Activated T-cell treated with anti-CD3 and anti-CD28 coated beads, Interleukin-2, amount 50 U/mL, for 72 hours (primary cell): ENCODE data around the gene FSTL5. TPM values are rescaled to one million over a fixed set of nuclear protein-coding genes. Genes with fewer than 3 reads are reported as not detected.

Experiments used
- ATAC-seq, 2 donors: fragments of 150-1000 bp; cut with Tn5 transposase; replicated peaks in 1 of 2; 2 replicates each; pipeline ENCODE4 v1.10.0; 2021; ENCODE audit warnings: moderate library complexity in 2 of 2, mild to moderate bottlenecking in 1 of 2
- DNase-seq, 2 donors: peaks; one replicate each; pipeline ENCODE4 v3.0.0; 2021 to 2022; ENCODE audit warnings: mixed read lengths in 1 of 2
- H3K27ac Mint-ChIP-seq: one replicate; pipeline ENCODE4 v1.8.0; 2022; ENCODE audit warnings: mild to moderate bottlenecking, moderate library complexity, mixed read lengths
- H3K27me3 Mint-ChIP-seq: one replicate; pipeline ENCODE4 v1.8.0; 2022; ENCODE audit warnings: low read depth, mixed read lengths
- H3K36me3 Mint-ChIP-seq, 2 donors: one replicate each; pipeline ENCODE4 v1.8.0; 2022; ENCODE audit warnings: mixed read lengths in 2 of 2, mild to moderate bottlenecking in 1 of 2; ENCODE audit not compliant: insufficient read depth in 2 of 2
- H3K4me1 Mint-ChIP-seq: one replicate; pipeline ENCODE4 v1.8.0; 2022; ENCODE audit warnings: low read depth, mixed read lengths
- H3K4me3 Mint-ChIP-seq, 2 donors: one replicate each; pipeline ENCODE4 v1.8.0; 2022; ENCODE audit warnings: mild to moderate bottlenecking in 2 of 2, mixed read lengths in 2 of 2, moderate library complexity in 2 of 2
- H3K9me3 Mint-ChIP-seq, 2 donors: one replicate each; pipeline ENCODE4 v1.8.0; 2022; ENCODE audit warnings: mixed read lengths in 2 of 2
- total RNA-seq, 2 donors: library from RNA; stranded (reverse); gene quantifications; one replicate each; pipeline ENCODE4 v1.2.3, GENCODE V29; 2022

FSTL5 gene
- total RNA-seq, 2 donors from 2014 or later: not detected

- Mint-ChIP-seq H3K9me3 (peaks cover 5 to 6% of the 10 kb centered on the region in 2 donors), H3K4me1 (no peaks in the 10 kb centered on the region), H3K36me3 (peaks cover 0 to 2% of the 10 kb centered on the region in 2 donors), H3K27me3 (no peaks in the 10 kb centered on the region), H3K4me3 (no peak overlapping the region), H3K27ac (no peak overlapping the region)
- no peak for ATAC-seq
- no peak for DNase-seq
Observed at GRCh38 chr4:161360982-161361381, 802.8 kb downstream of the FSTL5 start.

GRCh38 chr4:161359491-161359890, 804.3 kb downstream of the FSTL5 start:
- ATAC-seq (no peak), DNase-seq (no peak)
- Mint-ChIP-seq H3K4me1 (no peaks in the 10 kb centered on the region), H3K9me3 (peaks cover 4 to 6% of the 10 kb centered on the region in 2 donors), H3K36me3 (peaks cover 0 to 2% of the 10 kb centered on the region in 2 donors), H3K27ac (no peak overlapping the region), H3K4me3 (no peak overlapping the region), H3K27me3 (no peaks in the 10 kb centered on the region)

- H3K36me3 Mint-ChIP-seq: peaks cover 0 to 2% of the 10 kb centered on the region in 2 donors
Observed at GRCh38 chr4:161356351-161356750, 807.4 kb downstream of the FSTL5 start.

GRCh38 chr4:161350946-161351345, 812.9 kb downstream of the FSTL5 start:
- Mint-ChIP-seq H3K4me3 (no peak overlapping the region), H3K4me1 (no peaks in the 10 kb centered on the region), H3K27me3 (no peaks in the 10 kb centered on the region), H3K27ac (no peak overlapping the region), H3K9me3 (peaks cover 8 to 13% of the 10 kb centered on the region in 2 donors), H3K36me3 (no peaks in the 10 kb centered on the region)
- no peak for ATAC-seq
- DNase-seq: no peak

More at GRCh38 chr4:161356351-161356750, 807.4 kb downstream of the FSTL5 start:
- Mint-ChIP-seq H3K4me3 (no peak overlapping the region), H3K27me3 (no peaks in the 10 kb centered on the region), H3K4me1 (no peaks in the 10 kb centered on the region), H3K27ac (no peak overlapping the region), H3K9me3 (peaks cover 10 to 15% of the 10 kb centered on the region in 2 donors)
- no peak for ATAC-seq
- DNase-seq: no peak

GRCh38 chr4:161345741-161346140, 818.1 kb downstream of the FSTL5 start:
- Mint-ChIP-seq H3K36me3 (no peaks in the 10 kb centered on the region), H3K27ac (no peak overlapping the region), H3K27me3 (no peaks in the 10 kb centered on the region), H3K9me3 (peaks cover 2 to 7% of the 10 kb centered on the region in 2 donors), H3K4me1 (no peaks in the 10 kb centered on the region), H3K4me3 (no peak overlapping the region)
- DNase-seq: no peak
- no peak for ATAC-seq

GRCh38 chr4:161343569-161343950, 820.2 kb downstream of the FSTL5 start:
- no peak overlapping the region for H3K27ac Mint-ChIP-seq
- H3K4me3 Mint-ChIP-seq: no peak overlapping the region

GRCh38 chr4:161342881-161343568, 820.8 kb downstream of the FSTL5 start:
- Mint-ChIP-seq H3K36me3 (no peaks in the 10 kb centered on the region), H3K9me3 (peaks cover 3 to 4% of the 10 kb centered on the region in 2 donors), H3K4me1 (no peaks in the 10 kb centered on the region), H3K4me3 (no peak overlapping the region), H3K27ac (no peak overlapping the region), H3K27me3 (no peaks in the 10 kb centered on the region)
- ATAC-seq: no peak
- DNase-seq: no peak

More at GRCh38 chr4:161343569-161343950, 820.2 kb downstream of the FSTL5 start:
- Mint-ChIP-seq H3K36me3 (no peaks in the 10 kb centered on the region), H3K9me3 (peaks cover 3 to 4% of the 10 kb centered on the region in 2 donors), H3K4me1 (no peaks in the 10 kb centered on the region), H3K27me3 (no peaks in the 10 kb centered on the region)
- DNase-seq: no peak
- no peak for ATAC-seq

GRCh38 chr4:161336621-161337020, 827.2 kb downstream of the FSTL5 start:
- Mint-ChIP-seq H3K36me3 (no peaks in the 10 kb centered on the region), H3K9me3 (peaks cover 0 to 2% of the 10 kb centered on the region in 2 donors), H3K27ac (no peak overlapping the region)

GRCh38 chr4:161336016-161336530, 827.7 kb downstream of the FSTL5 start:
- Mint-ChIP-seq H3K36me3 (no peaks in the 10 kb centered on the region), H3K4me1 (no peaks in the 10 kb centered on the region), H3K27me3 (no peaks in the 10 kb centered on the region), H3K27ac (no peak overlapping the region), H3K4me3 (no peak overlapping the region), H3K9me3 (peaks cover 0 to 2% of the 10 kb centered on the region in 2 donors)
- no peak for DNase-seq
- no peak for ATAC-seq

More at GRCh38 chr4:161336621-161337020, 827.2 kb downstream of the FSTL5 start:
- no peaks in the 10 kb centered on the region for H3K27me3 Mint-ChIP-seq
- H3K4me1 Mint-ChIP-seq: no peaks in the 10 kb centered on the region
- no peak for ATAC-seq
- H3K4me3 Mint-ChIP-seq: no peak overlapping the region
- DNase-seq: no peak
